ENCODE measurements around the gene ZBTB20.

DNA sequence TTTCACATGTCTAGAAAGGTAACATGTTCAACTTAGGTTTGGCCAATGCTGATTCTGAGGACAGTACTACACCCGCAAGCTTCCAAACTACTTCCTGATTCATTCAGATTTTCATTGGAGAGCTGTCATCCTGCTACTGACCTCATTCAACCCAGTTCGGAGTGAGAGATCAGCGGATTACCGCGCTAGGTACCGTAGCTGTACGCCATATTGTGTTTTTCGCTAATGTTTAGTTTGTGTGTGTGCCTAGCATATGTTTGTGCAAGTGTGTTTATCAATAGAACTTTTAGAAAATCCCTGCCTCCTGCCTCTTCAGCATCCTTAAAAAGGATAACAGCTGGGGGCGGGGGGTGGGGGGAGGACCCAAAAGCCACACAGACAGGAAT lies 1.1 kb downstream of the ZBTB20 start:
- TF ChIP-seq, protein P1, sequence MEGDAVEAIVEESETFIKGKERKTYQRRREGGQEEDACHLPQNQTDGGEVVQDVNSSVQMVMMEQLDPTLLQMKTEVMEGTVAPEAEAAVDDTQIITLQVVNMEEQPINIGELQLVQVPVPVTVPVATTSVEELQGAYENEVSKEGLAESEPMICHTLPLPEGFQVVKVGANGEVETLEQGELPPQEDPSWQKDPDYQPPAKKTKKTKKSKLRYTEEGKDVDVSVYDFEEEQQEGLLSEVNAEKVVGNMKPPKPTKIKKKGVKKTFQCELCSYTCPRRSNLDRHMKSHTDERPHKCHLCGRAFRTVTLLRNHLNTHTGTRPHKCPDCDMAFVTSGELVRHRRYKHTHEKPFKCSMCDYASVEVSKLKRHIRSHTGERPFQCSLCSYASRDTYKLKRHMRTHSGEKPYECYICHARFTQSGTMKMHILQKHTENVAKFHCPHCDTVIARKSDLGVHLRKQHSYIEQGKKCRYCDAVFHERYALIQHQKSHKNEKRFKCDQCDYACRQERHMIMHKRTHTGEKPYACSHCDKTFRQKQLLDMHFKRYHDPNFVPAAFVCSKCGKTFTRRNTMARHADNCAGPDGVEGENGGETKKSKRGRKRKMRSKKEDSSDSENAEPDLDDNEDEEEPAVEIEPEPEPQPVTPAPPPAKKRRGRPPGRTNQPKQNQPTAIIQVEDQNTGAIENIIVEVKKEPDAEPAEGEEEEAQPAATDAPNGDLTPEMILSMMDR (IDR thresholded peaks at IDR 0.05): no peak
- TF ChIP-seq FOSL2 (IDR thresholded peaks at IDR 0.05; ENCODE audit: borderline replicate concordance, low read depth) (no peak), GABPA (IDR thresholded peaks at IDR 0.05; ENCODE audit: low read depth) (no peak), SMC3 (IDR thresholded peaks at IDR 0.05; ENCODE audit: low read depth, low read length) (no peak), YY1 (IDR thresholded peaks at IDR 0.05; ENCODE audit: low read depth) (peak; percentile 76), EZH2phosphoT487 (IDR thresholded peaks at IDR 0.05; ENCODE audit: borderline replicate concordance, low read depth) (no peak), FOXM1 (IDR thresholded peaks at IDR 0.05; ENCODE audit: low read depth) (no peak), POLR2AphosphoS5 (IDR thresholded peaks at IDR 0.05; ENCODE audit: low read depth, low read length) (0 out of 2 replicates have a peak, but pooled peaks have one; percentile 15), RAD21 (IDR thresholded peaks at IDR 0.05; ENCODE audit: low read length) (no peak; the same call in 1 of the 2 replicates), EP300 (IDR thresholded peaks at IDR 0.05; ENCODE audit: borderline replicate concordance in 1 of 2, low read depth in 1 of 2, low read length in 1 of 2) (no peak)
- TF ChIP-seq, protein P2, sequence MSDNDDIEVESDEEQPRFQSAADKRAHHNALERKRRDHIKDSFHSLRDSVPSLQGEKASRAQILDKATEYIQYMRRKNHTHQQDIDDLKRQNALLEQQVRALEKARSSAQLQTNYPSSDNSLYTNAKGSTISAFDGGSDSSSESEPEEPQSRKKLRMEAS (IDR thresholded peaks at IDR 0.05; ENCODE audit: low read depth): no peak

Measured in SK-N-SH (cell line).